Measurements from ENCODE around the gene ZBTB45.
A peak's percentile ranks its signal among the peaks of the same experiment; 100 is the strongest.

The ZBTB45 gene

GRCh38 chr19:58531034-58531840, 11.6 kb upstream of the ZBTB45 start:
- H3K4me3 ChIP-seq (ENCODE audit: low read depth, low read length) = no peak overlapping the region
- DNase-seq (ENCODE audit: low read depth) = no peak
- TF ChIP-seq POLR2A (IDR thresholded peaks at IDR 0.05; ENCODE audit: extremely low read depth, insufficient read length) = no peak

DNA sequence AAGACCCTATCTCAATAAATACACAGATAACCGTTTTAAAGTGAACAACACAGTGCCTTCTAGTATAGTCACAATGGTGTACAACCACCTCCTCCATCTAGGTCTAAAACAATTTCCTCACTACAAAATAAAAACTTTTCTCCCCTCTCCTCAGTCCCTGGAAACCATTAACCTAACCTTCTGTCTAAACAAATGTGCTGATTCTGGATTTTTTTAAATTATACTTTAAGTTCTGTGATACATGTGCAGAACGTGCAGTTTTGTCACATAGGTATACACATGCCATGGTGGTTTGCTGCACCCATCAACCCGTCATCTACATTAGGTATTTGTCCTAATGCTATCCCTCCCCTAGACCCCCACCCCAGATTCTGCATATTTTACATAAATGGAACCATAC, 9.8 kb upstream of the ZBTB45 start:
- H3K4me3 ChIP-seq (ENCODE audit: low read depth, low read length) = no peak overlapping the region
- TF ChIP-seq, protein P1, sequence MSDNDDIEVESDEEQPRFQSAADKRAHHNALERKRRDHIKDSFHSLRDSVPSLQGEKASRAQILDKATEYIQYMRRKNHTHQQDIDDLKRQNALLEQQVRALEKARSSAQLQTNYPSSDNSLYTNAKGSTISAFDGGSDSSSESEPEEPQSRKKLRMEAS (IDR thresholded peaks at IDR 0.05; ENCODE audit: low read depth, low read length) = no peak
- TF ChIP-seq MYC (IDR thresholded peaks at IDR 0.05; ENCODE audit: low read depth, low read length) (no peak), POLR2A (IDR thresholded peaks at IDR 0.05; ENCODE audit: extremely low read depth, insufficient read length) (no peak)
- TF ChIP-seq, protein P2, sequence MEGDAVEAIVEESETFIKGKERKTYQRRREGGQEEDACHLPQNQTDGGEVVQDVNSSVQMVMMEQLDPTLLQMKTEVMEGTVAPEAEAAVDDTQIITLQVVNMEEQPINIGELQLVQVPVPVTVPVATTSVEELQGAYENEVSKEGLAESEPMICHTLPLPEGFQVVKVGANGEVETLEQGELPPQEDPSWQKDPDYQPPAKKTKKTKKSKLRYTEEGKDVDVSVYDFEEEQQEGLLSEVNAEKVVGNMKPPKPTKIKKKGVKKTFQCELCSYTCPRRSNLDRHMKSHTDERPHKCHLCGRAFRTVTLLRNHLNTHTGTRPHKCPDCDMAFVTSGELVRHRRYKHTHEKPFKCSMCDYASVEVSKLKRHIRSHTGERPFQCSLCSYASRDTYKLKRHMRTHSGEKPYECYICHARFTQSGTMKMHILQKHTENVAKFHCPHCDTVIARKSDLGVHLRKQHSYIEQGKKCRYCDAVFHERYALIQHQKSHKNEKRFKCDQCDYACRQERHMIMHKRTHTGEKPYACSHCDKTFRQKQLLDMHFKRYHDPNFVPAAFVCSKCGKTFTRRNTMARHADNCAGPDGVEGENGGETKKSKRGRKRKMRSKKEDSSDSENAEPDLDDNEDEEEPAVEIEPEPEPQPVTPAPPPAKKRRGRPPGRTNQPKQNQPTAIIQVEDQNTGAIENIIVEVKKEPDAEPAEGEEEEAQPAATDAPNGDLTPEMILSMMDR (IDR thresholded peaks at IDR 0.05; ENCODE audit: low read depth, low read length) = no peak
- no peak for DNase-seq (ENCODE audit: low read depth)

- DNase-seq (ENCODE audit: low read depth) = no peak
- TF ChIP-seq, protein P1 (IDR thresholded peaks at IDR 0.05; ENCODE audit: low read depth, low read length) = no peak
- TF ChIP-seq POLR2A (IDR thresholded peaks at IDR 0.05; ENCODE audit: extremely low read depth, insufficient read length) (no peak), MYC (IDR thresholded peaks at IDR 0.05; ENCODE audit: low read depth, low read length) (no peak)
- TF ChIP-seq, protein P2 (IDR thresholded peaks at IDR 0.05; ENCODE audit: low read depth, low read length) = no peak
- no peak overlapping the region for H3K4me3 ChIP-seq (ENCODE audit: low read depth, low read length)
These were observed 3.1 kb upstream of the ZBTB45 start for GRCh38 chr19:58522709-58523108.

DNA sequence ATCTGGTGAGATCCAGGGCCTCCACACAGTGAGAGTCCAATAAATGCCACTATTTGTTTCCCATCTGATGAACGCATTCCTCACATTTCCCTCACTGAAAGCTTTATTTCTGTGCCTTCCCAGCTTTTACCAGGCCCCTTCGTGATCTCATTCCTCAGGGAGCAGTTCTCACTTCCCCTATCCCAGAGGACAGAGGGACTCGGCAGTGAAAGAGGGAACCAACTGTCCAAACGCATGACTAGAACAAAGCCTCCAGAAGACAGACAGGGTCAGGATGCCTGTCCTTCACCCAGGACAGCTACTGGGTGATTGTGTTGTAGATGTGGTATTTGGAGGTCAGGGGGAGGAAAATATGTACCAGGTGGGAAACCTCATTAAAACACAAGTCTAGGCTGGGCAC, 2.0 kb upstream of the ZBTB45 start:
- TF ChIP-seq, protein P2 (IDR thresholded peaks at IDR 0.05; ENCODE audit: low read depth, low read length) = no peak
- TF ChIP-seq POLR2A (IDR thresholded peaks at IDR 0.05; ENCODE audit: extremely low read depth, insufficient read length) (no peak), MYC (IDR thresholded peaks at IDR 0.05; ENCODE audit: low read depth, low read length) (no peak)
- TF ChIP-seq, protein P1 (IDR thresholded peaks at IDR 0.05; ENCODE audit: low read depth, low read length) = no peak
- DNase-seq (ENCODE audit: low read depth) = no peak
- peak overlapping the region; percentile 13 for H3K4me3 ChIP-seq (ENCODE audit: low read depth, low read length)

GRCh38 chr19:58520257-58520599, 618 bp upstream of the ZBTB45 start:
- DNase-seq (ENCODE audit: low read depth) = no peak
- TF ChIP-seq POLR2A (IDR thresholded peaks at IDR 0.05; ENCODE audit: extremely low read depth, insufficient read length) = no peak
- TF ChIP-seq, protein P2 (IDR thresholded peaks at IDR 0.05; ENCODE audit: low read depth, low read length) = no peak
- TF ChIP-seq, protein P1 (IDR thresholded peaks at IDR 0.05; ENCODE audit: low read depth, low read length) = no peak
- peak overlapping the region; percentile 83 for H3K4me3 ChIP-seq (ENCODE audit: low read depth, low read length)

DNA sequence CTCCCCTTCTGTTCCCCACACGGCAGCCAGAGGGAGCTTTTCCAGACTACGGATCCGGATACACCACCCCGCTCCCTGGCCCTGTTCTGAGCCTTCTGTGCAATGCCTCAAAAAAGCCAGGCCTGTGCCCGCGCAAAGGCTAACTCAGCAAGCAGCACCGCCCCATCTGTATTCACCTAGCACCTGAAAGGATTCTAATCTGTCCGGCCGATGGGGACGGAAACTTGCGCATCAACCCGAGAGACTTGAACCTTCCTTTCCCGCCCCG, 589 bp downstream of the ZBTB45 start:
- TF ChIP-seq, protein P1 (IDR thresholded peaks at IDR 0.05; ENCODE audit: low read depth, low read length) = no peak
- no peak for TF ChIP-seq POLR2A (IDR thresholded peaks at IDR 0.05; ENCODE audit: extremely low read depth, insufficient read length)
- TF ChIP-seq, protein P2 (IDR thresholded peaks at IDR 0.05; ENCODE audit: low read depth, low read length) = peak; percentile 67
- no peak for TF ChIP-seq MYC (IDR thresholded peaks at IDR 0.05; ENCODE audit: low read depth, low read length)
- peak overlapping the region; percentile 83 for H3K4me3 ChIP-seq (ENCODE audit: low read depth, low read length)
- DNase-seq (ENCODE audit: low read depth) = peak; percentile 85

All from NB4 (cell line).